ENCODE measurements around the gene WFIKKN2. TPM values are rescaled to one million over a fixed set of nuclear protein-coding genes. Genes with fewer than 3 reads are reported as not detected.

Gene WFIKKN2
- total RNA-seq, 1 experiment from 2014 or later, result 0.11 TPM

- H3K36me3 Mint-ChIP-seq, result no peaks in the 10 kb centered on the region
- no peak overlapping the region for H3K27ac Mint-ChIP-seq
- H3K4me1 Mint-ChIP-seq, result peaks cover 9% of the 10 kb centered on the region
- H3K27me3 Mint-ChIP-seq (ENCODE audit: low read depth), result no peaks in the 10 kb centered on the region
- POLR2A ChIA-PET, result interaction anchor here (1.4 kb wide), 1 partner anchor 110 kb away, joined by 3 read pairs; no protein-coding TSS in a partner anchor
- DNase-seq (ENCODE audit: low spot score) (no peak), ATAC-seq (no peak)
- TF ChIP-seq ZNF416 (CRISPR knock-in tag; IDR thresholded peaks at IDR 0.05) (no peak), IRF2 (CRISPR knock-in tag; IDR thresholded peaks at IDR 0.05; ENCODE audit: borderline replicate concordance, low read depth) (no peak), GABPB1 (CRISPR knock-in tag; IDR thresholded peaks at IDR 0.05) (peak; percentile 58; the same call in 1 of the 2 replicates), MLX (CRISPR knock-in tag; IDR thresholded peaks at IDR 0.05) (no peak)
- no peak overlapping the region for H3K4me3 Mint-ChIP-seq
- CTCF ChIA-PET, result interaction anchor here (1.2 to 9.0 kb wide), 4 partner anchors 8 to 113 kb away, joined by 4 to 233 read pairs (median 6); no protein-coding TSS in a partner anchor
- H3K9me3 Mint-ChIP-seq, result no peaks in the 10 kb centered on the region
Measured at GRCh38 chr17:50844117-50844700, 8.8 kb downstream of the WFIKKN2 start.

GRCh38 chr17:50845240-50846147 is 10.1 kb downstream of the WFIKKN2 start:
- ChIA-PET POLR2A (interaction anchor here (0.7 to 0.8 kb wide), 2 partner anchors 20 to 21 kb away, joined by 3 read pairs; partner anchors contain the start of gene TOB1), CTCF (interaction anchor here (0.7 to 9.0 kb wide), 6 partner anchors 39 to 109 kb away, joined by 3 to 233 read pairs (median 4); no protein-coding TSS in a partner anchor)
- H3K9me3 Mint-ChIP-seq, result no peaks in the 10 kb centered on the region
- peaks cover 9% of the 10 kb centered on the region for H3K4me1 Mint-ChIP-seq
- no peak overlapping the region; the same call in 1 of the 2 replicates for H3K27ac Mint-ChIP-seq
- H3K27me3 Mint-ChIP-seq (ENCODE audit: low read depth), result no peaks in the 10 kb centered on the region
- TF ChIP-seq MAX (CRISPR knock-in tag; IDR thresholded peaks at IDR 0.05), result no peak
- TF ChIP-seq USF2 (CRISPR knock-in tag; IDR thresholded peaks at IDR 0.05), result peak; percentile 19; the same call in 1 of the 2 replicates
- TF ChIP-seq USF1 (CRISPR knock-in tag; IDR thresholded peaks at IDR 0.05), result peak; percentile 17; the same call in 1 of the 2 replicates
- DNase-seq (ENCODE audit: low spot score) (no peak), ATAC-seq (0 out of 2 replicates have a peak, but pooled peaks have one; percentile 7)
- no peak overlapping the region for H3K4me3 Mint-ChIP-seq
- no peaks in the 10 kb centered on the region for H3K36me3 Mint-ChIP-seq

- no peak overlapping the region for H3K4me3 Mint-ChIP-seq
- no peaks in the 10 kb centered on the region for H3K9me3 Mint-ChIP-seq
- H3K4me1 Mint-ChIP-seq, result peaks cover 14% of the 10 kb centered on the region
- ChIA-PET POLR2A (no interaction called here), CTCF (interaction anchor here (1.1 to 2.0 kb wide), 3 partner anchors 16 to 73 kb away, joined by 3 to 7 read pairs (median 5); no protein-coding TSS in a partner anchor)
- TF ChIP-seq ZNF512 (CRISPR knock-in tag; IDR thresholded peaks at IDR 0.05; ENCODE audit: borderline replicate concordance) (no peak), GRHL2 (CRISPR knock-in tag; IDR thresholded peaks at IDR 0.05; ENCODE audit: insufficient replicate concordance, severe bottlenecking) (no peak)
- no peak for DNase-seq (ENCODE audit: low spot score)
- no peaks in the 10 kb centered on the region for H3K36me3 Mint-ChIP-seq
- no peak overlapping the region for H3K27ac Mint-ChIP-seq
- no peaks in the 10 kb centered on the region for H3K27me3 Mint-ChIP-seq (ENCODE audit: low read depth)
- ATAC-seq, result no peak
Measured at GRCh38 chr17:50847566-50847965, 12.2 kb downstream of the WFIKKN2 start.

- ChIA-PET POLR2A (no interaction called here), CTCF (interaction anchor here (1.2 to 2.0 kb wide), 5 partner anchors 16 to 109 kb away, joined by 4 to 8 read pairs (median 5); no protein-coding TSS in a partner anchor)
- Mint-ChIP-seq H3K27me3 (ENCODE audit: low read depth) (no peaks in the 10 kb centered on the region), H3K27ac (no peak overlapping the region), H3K4me3 (no peak overlapping the region), H3K36me3 (no peaks in the 10 kb centered on the region), H3K9me3 (no peaks in the 10 kb centered on the region), H3K4me1 (peaks cover 17% of the 10 kb centered on the region)
- ATAC-seq (no peak), DNase-seq (ENCODE audit: low spot score) (no peak)
- TF ChIP-seq ZNF512 (CRISPR knock-in tag; IDR thresholded peaks at IDR 0.05; ENCODE audit: borderline replicate concordance) (no peak), KAT7 (CRISPR knock-in tag; IDR thresholded peaks at IDR 0.05; ENCODE audit: borderline replicate concordance) (no peak), GTF2I (CRISPR knock-in tag; conservative IDR thresholded peaks at IDR 0.05) (no peak), ATF3 (CRISPR knock-in tag; conservative IDR thresholded peaks at IDR 0.05) (no peak), ZNF232 (CRISPR knock-in tag; IDR thresholded peaks at IDR 0.05) (no peak), TEAD1 (CRISPR knock-in tag; IDR thresholded peaks at IDR 0.05) (no peak), GRHL2 (CRISPR knock-in tag; IDR thresholded peaks at IDR 0.05; ENCODE audit: insufficient replicate concordance, severe bottlenecking) (no peak), CTCF (IDR thresholded peaks at IDR 0.05) (no peak), ZNF396 (CRISPR knock-in tag; IDR thresholded peaks at IDR 0.05; ENCODE audit: borderline replicate concordance) (no peak)
Measured at GRCh38 chr17:50848039-50848438, 12.7 kb downstream of the WFIKKN2 start.
